ENCODE measurements around the gene RNF168. TPM values are rescaled to one million over a fixed set of nuclear protein-coding genes. Genes with fewer than 3 reads are reported as not detected.
A peak's percentile ranks its signal among the peaks of the same experiment; 100 is the strongest.

The RNF168 gene
- total RNA-seq, 4 donors from 2014 or later, result 14.7 to 21.3 (median 17.9) TPM

- WGBS, 2 donors, result 95 to 97% methylated on average over 2 of the region's 2 CpGs
- no peaks in the 10 kb centered on the region for H3K9me3 ChIP-seq
- no peaks in the 10 kb centered on the region for H3K4me1 ChIP-seq
- no peaks in the 10 kb centered on the region for H3K27me3 ChIP-seq
- no peak for DNase-seq
- no peak overlapping the region for H3K27ac ChIP-seq
- TF ChIP-seq CTCF (IDR thresholded peaks at IDR 0.05) (no peak), POLR2A (IDR thresholded peaks at IDR 0.05) (no peak)
- intact Hi-C loops (cut with DNase I), result no loop called here
- H3K4me3 ChIP-seq (replicated peaks in 1 of 3), result no peak overlapping the region
- H3K36me3 ChIP-seq, result no peaks in the 10 kb centered on the region
These were observed 41.0 kb upstream of the RNF168 start for GRCh38 chr3:196544491-196544992.

- H3K27me3 ChIP-seq, result no peaks in the 10 kb centered on the region
- 92 to 93% methylated on average over 6 of the region's 6 CpGs for WGBS, 2 donors
- intact Hi-C loops (cut with DNase I), result no loop called here
These were observed 38.3 kb upstream of the RNF168 start for GRCh38 chr3:196541684-196542445.

DNA sequence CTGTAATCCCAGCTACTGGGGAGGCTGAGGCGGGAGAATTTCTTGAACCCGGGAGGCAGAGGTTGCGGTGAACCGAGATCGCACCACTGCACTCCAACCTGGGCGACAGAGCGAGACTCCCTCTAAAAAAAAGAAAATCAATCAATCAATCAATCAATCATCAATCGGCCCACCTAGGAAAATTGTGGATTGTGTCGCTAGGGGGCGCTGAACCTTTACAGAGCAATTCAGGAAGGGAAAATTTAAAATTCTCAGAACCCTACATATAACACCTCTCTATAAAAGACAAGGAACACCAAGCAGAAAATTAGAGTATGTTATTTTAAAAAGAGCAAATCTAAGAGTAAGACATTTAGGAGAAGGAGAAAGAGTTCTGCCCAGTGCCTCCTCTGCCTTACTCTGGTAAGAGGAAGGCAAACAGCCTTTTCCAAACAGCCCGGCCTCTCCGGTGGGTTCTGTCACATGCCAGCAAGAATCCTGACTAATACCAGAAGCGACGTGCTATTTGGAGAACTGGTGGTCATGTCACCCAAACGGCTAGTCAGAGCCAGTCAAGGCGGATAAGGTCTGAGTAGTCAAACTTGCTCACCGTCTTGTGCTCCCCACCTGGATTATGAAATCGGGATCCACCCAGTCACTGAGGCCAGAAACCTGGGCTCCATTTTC lies 33.9 kb upstream of the RNF168 start:
- intact Hi-C loops (cut with DNase I), result no loop called here
- DNase-seq, result peak; percentile 5 to 15
- Histone ChIP-seq H3K4me1 (no peaks in the 10 kb centered on the region), H3K27ac (no peak overlapping the region), H3K4me3 (replicated peaks in 1 of 3) (no peak overlapping the region), H3K9me3 (no peaks in the 10 kb centered on the region), H3K27me3 (no peaks in the 10 kb centered on the region), H3K36me3 (no peaks in the 10 kb centered on the region)
- TF ChIP-seq CTCF (IDR thresholded peaks at IDR 0.05) (peak in 5 of 6 experiments; percentile 38 to 52 (median 50)), POLR2A (IDR thresholded peaks at IDR 0.05) (no peak)
- 43 to 48% methylated on average over 18 of the region's 18 CpGs for WGBS, 2 donors

More at GRCh38 chr3:196541684-196542445, 38.3 kb upstream of the RNF168 start:
- TF ChIP-seq CTCF (IDR thresholded peaks at IDR 0.05) (no peak), POLR2A (IDR thresholded peaks at IDR 0.05) (no peak)
- no peaks in the 10 kb centered on the region for H3K4me1 ChIP-seq
- H3K9me3 ChIP-seq, result no peaks in the 10 kb centered on the region
- H3K36me3 ChIP-seq, result no peaks in the 10 kb centered on the region
- no peak overlapping the region for H3K4me3 ChIP-seq (replicated peaks in 1 of 3)
- H3K27ac ChIP-seq, result no peak overlapping the region
- no peak for DNase-seq

- H3K4me1 ChIP-seq, result no peaks in the 10 kb centered on the region
- DNase-seq, result no peak
- H3K9me3 ChIP-seq, result no peaks in the 10 kb centered on the region
- H3K36me3 ChIP-seq, result no peaks in the 10 kb centered on the region
- H3K4me3 ChIP-seq (replicated peaks in 1 of 3), result no peak overlapping the region
- intact Hi-C loops (cut with DNase I), result no loop called here
- no peak for TF ChIP-seq CTCF (IDR thresholded peaks at IDR 0.05)
- no peak for TF ChIP-seq POLR2A (IDR thresholded peaks at IDR 0.05)
- no peaks in the 10 kb centered on the region for H3K27me3 ChIP-seq
- 47 to 56% methylated on average over 14 of the region's 14 CpGs for WGBS, 2 donors
- no peak overlapping the region for H3K27ac ChIP-seq
These were observed 29.7 kb upstream of the RNF168 start for GRCh38 chr3:196533260-196533681.

DNA sequence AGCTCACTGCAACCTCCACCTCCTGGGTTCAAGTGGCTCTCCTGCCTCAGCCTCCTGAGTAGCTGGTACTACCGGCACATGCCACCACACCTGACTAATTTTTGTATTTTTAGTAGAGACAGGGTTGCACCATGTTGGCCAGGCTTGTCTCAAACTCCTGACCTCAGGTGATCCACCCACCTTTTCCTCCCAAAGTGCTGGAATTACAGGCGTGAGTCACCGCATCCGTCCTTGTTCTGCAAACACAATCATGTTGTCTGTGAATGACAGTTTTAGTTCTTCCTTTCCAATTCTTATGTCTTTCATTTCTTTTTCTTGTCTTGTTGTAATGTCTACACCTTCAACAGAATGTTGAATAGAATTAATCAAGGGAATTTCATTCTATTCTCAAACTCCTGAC lies 27.9 kb upstream of the RNF168 start:
- TF ChIP-seq CTCF (IDR thresholded peaks at IDR 0.05) (no peak), POLR2A (IDR thresholded peaks at IDR 0.05) (no peak)
- no peaks in the 10 kb centered on the region for H3K4me1 ChIP-seq
- DNase-seq, result no peak
- no peaks in the 10 kb centered on the region for H3K36me3 ChIP-seq
- no peaks in the 10 kb centered on the region for H3K27me3 ChIP-seq
- H3K9me3 ChIP-seq, result no peaks in the 10 kb centered on the region
- WGBS, 2 donors, result 70 to 84% methylated on average over 4 of the region's 4 CpGs
- intact Hi-C loops (cut with DNase I), result no loop called here
- no peak overlapping the region for H3K4me3 ChIP-seq (replicated peaks in 1 of 3)
- H3K27ac ChIP-seq, result no peak overlapping the region
